ENCODE measurements around the gene MTAP.
"Not testable (repeated sequence)": the region's sequence is repeated elsewhere in the genome, so short reads cannot be mapped to it uniquely, and the experiment has no call there.

Gene MTAP

GRCh38 chr9:21923694-21924093 lies 121.3 kb downstream of the MTAP start:
- no peak for DNase-seq (ENCODE audit: low read depth)
- no peak overlapping the region for H3K9ac ChIP-seq (ENCODE audit: low read length)
- H3K4me1 ChIP-seq (ENCODE audit: control insufficient read depth, insufficient read depth, low read length), result no peaks in the 10 kb centered on the region
- H3K4me3 ChIP-seq (ENCODE audit: low read length), result no peak overlapping the region
- no peaks in the 10 kb centered on the region for H3K27me3 ChIP-seq (replicated peaks; ENCODE audit: control insufficient read depth, insufficient read depth, low read length)
- no peaks in the 10 kb centered on the region for H3K36me3 ChIP-seq (ENCODE audit: control insufficient read depth, insufficient read depth, low read length, severe bottlenecking)
- no peaks in the 10 kb centered on the region for H3K9me3 ChIP-seq (ENCODE audit: control insufficient read depth, low read length)

GRCh38 chr9:21927752-21928151 lies 125.3 kb downstream of the MTAP start:
- H3K27me3 ChIP-seq (replicated peaks; ENCODE audit: control insufficient read depth, insufficient read depth, low read length), result no peaks in the 10 kb centered on the region

GRCh38 chr9:21931428-21931827 lies 129.0 kb downstream of the MTAP start:
- DNase-seq (ENCODE audit: low read depth), result no peak
- Histone ChIP-seq H3K4me1 (ENCODE audit: control insufficient read depth, insufficient read depth, low read length) (peaks cover 10% of the 10 kb centered on the region), H3K4me3 (ENCODE audit: low read length) (no peak overlapping the region), H3K9me3 (ENCODE audit: control insufficient read depth, low read length) (no peaks in the 10 kb centered on the region), H3K9ac (ENCODE audit: low read length) (no peak overlapping the region), H3K36me3 (ENCODE audit: control insufficient read depth, insufficient read depth, low read length, severe bottlenecking) (peaks cover 10% of the 10 kb centered on the region), H3K27me3 (replicated peaks; ENCODE audit: control insufficient read depth, insufficient read depth, low read length) (no peaks in the 10 kb centered on the region)

More at GRCh38 chr9:21927752-21928151, 125.3 kb downstream of the MTAP start:
- H3K36me3 ChIP-seq (ENCODE audit: control insufficient read depth, insufficient read depth, low read length, severe bottlenecking), result peaks cover 10% of the 10 kb centered on the region
- H3K9me3 ChIP-seq (ENCODE audit: control insufficient read depth, low read length), result no peaks in the 10 kb centered on the region
- DNase-seq (ENCODE audit: low read depth), result no peak
- no peak overlapping the region for H3K9ac ChIP-seq (ENCODE audit: low read length)
- no peaks in the 10 kb centered on the region for H3K4me1 ChIP-seq (ENCODE audit: control insufficient read depth, insufficient read depth, low read length)
- H3K4me3 ChIP-seq (ENCODE audit: low read length), result no peak overlapping the region

DNA sequence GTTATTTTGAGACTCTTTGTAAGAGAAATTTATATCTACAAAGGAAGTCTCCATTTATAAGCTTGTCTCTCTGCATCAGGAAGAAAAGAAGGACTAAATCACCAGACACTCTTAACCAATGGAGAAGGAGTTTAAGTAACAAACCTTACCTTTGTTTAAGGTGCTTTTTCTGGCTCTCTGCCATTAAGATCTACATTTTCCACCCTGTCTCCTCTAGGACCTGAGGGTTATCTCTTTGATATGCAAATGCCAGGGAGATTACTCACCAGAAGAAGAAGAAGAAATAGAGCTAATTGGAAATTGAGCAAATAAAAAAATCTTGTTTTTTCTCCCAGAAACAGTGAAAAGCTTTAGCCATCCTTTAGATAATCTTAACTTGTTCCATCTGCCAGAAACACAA lies 130.8 kb downstream of the MTAP start:
- Histone ChIP-seq H3K9ac (ENCODE audit: low read length) (no peak overlapping the region), H3K4me1 (ENCODE audit: control insufficient read depth, insufficient read depth, low read length) (peaks cover 10% of the 10 kb centered on the region), H3K36me3 (ENCODE audit: control insufficient read depth, insufficient read depth, low read length, severe bottlenecking) (peaks cover 10% of the 10 kb centered on the region), H3K9me3 (ENCODE audit: control insufficient read depth, low read length) (no peaks in the 10 kb centered on the region), H3K4me3 (ENCODE audit: low read length) (no peak overlapping the region), H3K27me3 (replicated peaks; ENCODE audit: control insufficient read depth, insufficient read depth, low read length) (no peaks in the 10 kb centered on the region)
- no peak for DNase-seq (ENCODE audit: low read depth)

DNA sequence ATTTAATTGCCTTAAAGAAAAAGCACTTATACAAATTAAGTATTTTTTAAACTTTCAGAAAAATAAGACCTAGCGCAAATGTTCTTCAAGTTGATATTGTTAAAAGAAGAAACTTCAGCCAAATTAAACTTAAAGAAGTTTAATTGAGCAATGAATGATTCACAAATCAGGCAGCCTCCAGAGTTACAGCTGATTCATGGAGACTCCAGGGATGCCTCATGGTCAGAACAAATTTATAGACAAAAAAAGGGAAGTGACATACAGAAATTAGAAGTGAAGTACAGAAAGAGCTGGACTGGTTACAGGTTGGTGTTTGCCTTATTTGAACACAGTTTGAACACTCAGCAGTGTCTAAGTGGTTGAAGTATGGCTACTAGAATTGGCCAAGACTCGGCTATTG lies 131.4 kb downstream of the MTAP start:
- Histone ChIP-seq H3K4me3 (ENCODE audit: low read length) (no peak overlapping the region), H3K9me3 (ENCODE audit: control insufficient read depth, low read length) (no peaks in the 10 kb centered on the region), H3K9ac (ENCODE audit: low read length) (no peak overlapping the region), H3K36me3 (ENCODE audit: control insufficient read depth, insufficient read depth, low read length, severe bottlenecking) (peaks cover 10% of the 10 kb centered on the region), H3K4me1 (ENCODE audit: control insufficient read depth, insufficient read depth, low read length) (peaks cover 10% of the 10 kb centered on the region), H3K27me3 (replicated peaks; ENCODE audit: control insufficient read depth, insufficient read depth, low read length) (no peaks in the 10 kb centered on the region)
- DNase-seq (ENCODE audit: low read depth), result peak; percentile 47

DNA sequence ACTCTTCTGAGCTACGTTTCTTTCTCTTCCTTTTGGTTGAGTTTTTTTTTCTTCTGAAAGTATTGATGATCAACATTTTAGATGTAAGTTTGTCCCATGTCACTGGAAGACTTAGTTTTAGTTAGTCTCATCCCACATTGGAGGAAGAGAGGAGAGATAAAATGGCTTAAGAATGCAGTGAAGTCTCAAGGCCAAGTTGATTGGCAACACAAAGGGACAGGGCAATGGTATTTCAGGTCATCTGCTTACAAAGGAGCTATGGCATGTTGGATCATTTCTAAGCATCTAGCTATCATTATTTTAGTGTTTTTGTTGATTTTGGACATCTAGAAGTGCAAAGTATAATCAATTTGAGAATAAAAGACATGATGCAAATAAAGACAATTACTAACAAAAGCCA lies 133.2 kb downstream of the MTAP start:
- peaks cover 10% of the 10 kb centered on the region for H3K36me3 ChIP-seq (ENCODE audit: control insufficient read depth, insufficient read depth, low read length, severe bottlenecking)
- DNase-seq (ENCODE audit: low read depth), result no peak
- peaks cover 10% of the 10 kb centered on the region for H3K4me1 ChIP-seq (ENCODE audit: control insufficient read depth, insufficient read depth, low read length)
- no peak overlapping the region for H3K4me3 ChIP-seq (ENCODE audit: low read length)
- no peak overlapping the region for H3K9ac ChIP-seq (ENCODE audit: low read length)
- no peaks in the 10 kb centered on the region for H3K27me3 ChIP-seq (replicated peaks; ENCODE audit: control insufficient read depth, insufficient read depth, low read length)
- no peaks in the 10 kb centered on the region for H3K9me3 ChIP-seq (ENCODE audit: control insufficient read depth, low read length)

- peak; percentile 8 for DNase-seq (ENCODE audit: low read depth)
- no peaks in the 10 kb centered on the region for H3K9me3 ChIP-seq (ENCODE audit: control insufficient read depth, low read length)
Measured at GRCh38 chr9:21936161-21936560, 133.7 kb downstream of the MTAP start.

DNA sequence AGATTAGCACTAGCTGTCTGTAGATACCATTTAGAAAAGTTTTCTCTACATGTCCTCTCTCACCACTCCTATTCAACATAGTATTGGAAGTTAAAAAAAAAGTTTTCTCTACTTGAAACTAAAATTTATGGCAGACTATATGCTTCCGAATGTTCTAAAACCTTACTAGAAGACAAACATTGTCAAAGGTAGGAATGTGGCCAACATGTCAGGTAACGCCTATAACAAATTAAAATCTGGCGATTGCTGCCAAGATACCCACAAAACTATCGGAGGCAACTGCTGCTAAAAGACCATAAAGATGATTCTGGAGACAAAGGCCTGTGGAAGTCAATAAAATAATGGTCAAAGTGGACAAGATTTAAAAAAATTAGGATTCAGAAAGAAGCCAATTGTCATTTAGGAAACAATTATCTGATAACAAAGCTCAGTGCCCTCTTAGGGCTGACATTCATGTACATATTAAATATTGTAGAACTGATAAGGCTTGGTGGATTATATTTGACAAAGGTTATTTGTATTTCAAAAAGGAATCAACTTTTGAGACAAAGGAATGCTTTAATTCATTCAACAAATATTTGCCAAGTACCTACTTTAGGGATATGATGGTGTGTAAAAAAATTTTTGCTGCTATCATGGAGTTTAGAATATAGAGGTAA lies 139.0 kb downstream of the MTAP start:
- Histone ChIP-seq H3K36me3 (ENCODE audit: control insufficient read depth, insufficient read depth, low read length, severe bottlenecking) (no peaks in the 10 kb centered on the region), H3K4me1 (ENCODE audit: control insufficient read depth, insufficient read depth, low read length) (no peaks in the 10 kb centered on the region), H3K9me3 (ENCODE audit: control insufficient read depth, low read length) (no peaks in the 10 kb centered on the region), H3K9ac (ENCODE audit: low read length) (no peak overlapping the region), H3K4me3 (ENCODE audit: low read length) (no peak overlapping the region), H3K27me3 (replicated peaks; ENCODE audit: control insufficient read depth, insufficient read depth, low read length) (no peaks in the 10 kb centered on the region)
- DNase-seq (ENCODE audit: low read depth), result no peak

More at GRCh38 chr9:21936161-21936560, 133.7 kb downstream of the MTAP start:
- Histone ChIP-seq H3K9ac (ENCODE audit: low read length) (no peak overlapping the region), H3K36me3 (ENCODE audit: control insufficient read depth, insufficient read depth, low read length, severe bottlenecking) (peaks cover 7% of the 10 kb centered on the region), H3K4me3 (ENCODE audit: low read length) (no peak overlapping the region), H3K4me1 (ENCODE audit: control insufficient read depth, insufficient read depth, low read length) (peaks cover 10% of the 10 kb centered on the region), H3K27me3 (replicated peaks; ENCODE audit: control insufficient read depth, insufficient read depth, low read length) (no peaks in the 10 kb centered on the region)

DNA sequence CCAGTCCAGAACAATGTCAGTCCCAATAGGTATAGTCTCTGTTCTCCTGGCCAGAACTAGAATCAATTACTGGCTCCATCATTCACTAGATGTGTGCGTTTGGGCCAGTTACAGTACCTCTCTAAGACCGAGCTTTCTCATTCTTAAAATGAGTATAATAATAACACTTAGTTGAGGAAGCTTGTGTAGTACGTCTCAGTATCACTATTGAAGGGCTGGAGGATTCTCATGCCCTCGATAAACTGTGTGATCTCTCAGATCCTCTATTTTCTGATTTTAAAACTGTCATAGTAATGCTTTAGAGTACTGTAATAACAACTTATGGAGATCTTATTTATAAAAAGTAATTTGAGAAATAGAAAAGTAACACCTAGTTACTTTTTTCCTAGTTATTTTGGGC lies 141.0 kb downstream of the MTAP start:
- Histone ChIP-seq H3K27me3 (replicated peaks; ENCODE audit: control insufficient read depth, insufficient read depth, low read length) (no peaks in the 10 kb centered on the region), H3K9ac (ENCODE audit: low read length) (no peak overlapping the region), H3K36me3 (ENCODE audit: control insufficient read depth, insufficient read depth, low read length, severe bottlenecking) (no peaks in the 10 kb centered on the region), H3K9me3 (ENCODE audit: control insufficient read depth, low read length) (no peaks in the 10 kb centered on the region), H3K4me1 (ENCODE audit: control insufficient read depth, insufficient read depth, low read length) (no peaks in the 10 kb centered on the region), H3K4me3 (ENCODE audit: low read length) (no peak overlapping the region)
- no peak for DNase-seq (ENCODE audit: low read depth)

DNA sequence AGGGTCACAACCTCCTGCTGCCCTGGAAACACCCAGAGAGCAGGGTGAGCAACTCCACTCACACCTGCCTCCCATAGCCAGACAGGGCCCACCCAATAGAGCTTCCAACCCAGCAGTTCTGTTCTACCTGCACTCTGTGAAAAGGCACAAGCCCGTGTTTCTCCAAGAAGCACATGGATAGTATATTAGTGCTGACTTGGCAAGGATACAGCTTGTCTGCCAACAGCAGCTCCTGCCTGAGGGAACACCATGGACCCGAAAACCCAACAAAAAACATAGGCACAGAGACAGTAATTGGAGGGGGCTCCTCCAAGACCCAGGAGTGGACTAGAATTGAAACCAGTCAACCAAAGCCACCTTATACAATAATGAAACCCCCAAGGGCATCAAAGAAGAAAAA lies 143.2 kb downstream of the MTAP start:
- H3K27me3 ChIP-seq (replicated peaks; ENCODE audit: control insufficient read depth, insufficient read depth, low read length), result no peaks in the 10 kb centered on the region
- no peak for DNase-seq (ENCODE audit: low read depth)

DNA sequence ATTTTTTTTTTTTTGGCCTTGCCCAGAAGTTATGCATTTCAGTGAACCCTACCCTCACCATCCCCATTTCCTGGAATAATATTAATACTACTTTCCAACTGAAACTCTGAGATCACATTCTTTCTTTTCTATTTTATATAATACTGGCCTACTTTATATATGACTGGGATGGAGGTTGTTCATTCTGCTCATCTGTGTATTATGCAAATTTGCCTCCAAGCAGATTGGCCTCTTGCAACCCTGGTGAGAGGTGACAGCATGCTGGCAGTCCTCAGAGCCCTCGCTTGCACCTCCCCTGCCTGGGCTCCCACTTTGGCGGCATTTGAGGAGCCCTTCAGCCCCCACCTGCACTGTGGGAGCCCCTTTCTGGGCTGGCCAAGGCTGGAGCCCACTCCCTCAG lies 156.4 kb downstream of the MTAP start:
- H3K9ac ChIP-seq (ENCODE audit: low read length), result no peak overlapping the region
- no peak for DNase-seq (ENCODE audit: low read depth)
- H3K36me3 ChIP-seq (ENCODE audit: control insufficient read depth, insufficient read depth, low read length, severe bottlenecking), result no peaks in the 10 kb centered on the region
- H3K9me3 ChIP-seq (ENCODE audit: control insufficient read depth, low read length), result peaks cover 3% of the 10 kb centered on the region
- no peak overlapping the region for H3K4me3 ChIP-seq (ENCODE audit: low read length)
- no peaks in the 10 kb centered on the region for H3K27me3 ChIP-seq (replicated peaks; ENCODE audit: control insufficient read depth, insufficient read depth, low read length)
- no peaks in the 10 kb centered on the region for H3K4me1 ChIP-seq (ENCODE audit: control insufficient read depth, insufficient read depth, low read length)

More for the DNA sequence above, 143.2 kb downstream of the MTAP start:
- no peaks in the 10 kb centered on the region for H3K36me3 ChIP-seq (ENCODE audit: control insufficient read depth, insufficient read depth, low read length, severe bottlenecking)
- H3K9ac ChIP-seq (ENCODE audit: low read length), result no peak overlapping the region
- H3K4me1 ChIP-seq (ENCODE audit: control insufficient read depth, insufficient read depth, low read length), result no peaks in the 10 kb centered on the region
- no peak overlapping the region for H3K4me3 ChIP-seq (ENCODE audit: low read length)
- H3K9me3 ChIP-seq (ENCODE audit: control insufficient read depth, low read length), result no peaks in the 10 kb centered on the region

- not testable (repeated sequence) for H3K4me1 ChIP-seq (ENCODE audit: control insufficient read depth, insufficient read depth, low read length); H3K36me3 ChIP-seq (ENCODE audit: control insufficient read depth, insufficient read depth, low read length, severe bottlenecking); H3K9me3 ChIP-seq (ENCODE audit: control insufficient read depth, low read length); H3K4me3 ChIP-seq (ENCODE audit: low read length); H3K9ac ChIP-seq (ENCODE audit: low read length); DNase-seq (ENCODE audit: low read depth); H3K27me3 ChIP-seq (replicated peaks; ENCODE audit: control insufficient read depth, insufficient read depth, low read length)
Measured at GRCh38 chr9:21959268-21959667, 156.8 kb downstream of the MTAP start.

Data from adipocyte (in vitro differentiated cells).